Measurements from ENCODE around the gene GLIS2.

Gene GLIS2

GRCh38 chr16:4344983-4345835 is 29.3 kb downstream of the GLIS2 start (continued):
- TF ChIP-seq HOXA7 (CRISPR knock-in tag; IDR thresholded peaks at IDR 0.05; ENCODE audit: borderline replicate concordance), result no peak
- TF ChIP-seq MZF1 (tag by site-specific recombination; IDR thresholded peaks at IDR 0.05; ENCODE audit: borderline replicate concordance), result no peak
- no peak for TF ChIP-seq ZSCAN30 (tag by site-specific recombination; IDR thresholded peaks at IDR 0.05)
- TF ChIP-seq ZNF292 (tag by site-specific recombination; IDR thresholded peaks at IDR 0.05; ENCODE audit: borderline replicate concordance, low read depth), result no peak
- no peak for TF ChIP-seq ZNF837 (tag by site-specific recombination; IDR thresholded peaks at IDR 0.05)
- TF ChIP-seq ZNF366 (tag by site-specific recombination; conservative IDR thresholded peaks at IDR 0.05), result peak; percentile 64
- no peak for TF ChIP-seq ZFP37 (tag by site-specific recombination; IDR thresholded peaks at IDR 0.05)
- TF ChIP-seq ZNF18 (tag by site-specific recombination; IDR thresholded peaks at IDR 0.05), result no peak
- TF ChIP-seq ZNF16 (tag by site-specific recombination; IDR thresholded peaks at IDR 0.05; ENCODE audit: low read depth), result no peak
- 0 out of 2 replicates have a peak, but pooled peaks have one; percentile 28 for TF ChIP-seq KLF17 (tag by site-specific recombination; IDR thresholded peaks at IDR 0.05)
- no peak for TF ChIP-seq ZNF629 (tag by site-specific recombination; IDR thresholded peaks at IDR 0.05)
- TF ChIP-seq ATF2 (tag by site-specific recombination; IDR thresholded peaks at IDR 0.05; ENCODE audit: low read depth), result no peak
- no peak for TF ChIP-seq ZNF561 (tag by site-specific recombination; IDR thresholded peaks at IDR 0.05; ENCODE audit: borderline replicate concordance)
- no peak for TF ChIP-seq KLF7 (tag by site-specific recombination; IDR thresholded peaks at IDR 0.05; ENCODE audit: borderline replicate concordance)
- TF ChIP-seq ZNF174 (tag by site-specific recombination; IDR thresholded peaks at IDR 0.05), result no peak
- TF ChIP-seq ZNF621 (tag by site-specific recombination; IDR thresholded peaks at IDR 0.05), result no peak
- TF ChIP-seq ZNF398 (tag by site-specific recombination; IDR thresholded peaks at IDR 0.05), result no peak
- no peak for TF ChIP-seq ZNF521 (tag by site-specific recombination; IDR thresholded peaks at IDR 0.05)
- TF ChIP-seq ZNF549 (tag by site-specific recombination; IDR thresholded peaks at IDR 0.05), result no peak
- TF ChIP-seq ZBTB20 (tag by site-specific recombination; IDR thresholded peaks at IDR 0.05), result no peak
- no peak for TF ChIP-seq ZFP41 (tag by site-specific recombination; IDR thresholded peaks at IDR 0.05; ENCODE audit: borderline replicate concordance)
- 0 out of 2 replicates have a peak, but pooled peaks have one; percentile 6 for TF ChIP-seq SP2 (tag by site-specific recombination; IDR thresholded peaks at IDR 0.05)
- TF ChIP-seq GLI2 (tag by site-specific recombination; IDR thresholded peaks at IDR 0.05; ENCODE audit: borderline replicate concordance, low read depth), result no peak
- TF ChIP-seq ZNF510 (tag by site-specific recombination; IDR thresholded peaks at IDR 0.05; ENCODE audit: insufficient replicate concordance), result no peak
- TF ChIP-seq ZFP69B (tag by site-specific recombination; IDR thresholded peaks at IDR 0.05), result no peak
- peak; percentile 74 for TF ChIP-seq ZBTB17 (tag by site-specific recombination; IDR thresholded peaks at IDR 0.05)
- peak; percentile 64 for TF ChIP-seq IKZF3 (tag by site-specific recombination; IDR thresholded peaks at IDR 0.05)
- no peak for TF ChIP-seq ZNF423 (tag by site-specific recombination; IDR thresholded peaks at IDR 0.05)
- no peak for TF ChIP-seq ZNF239 (tag by site-specific recombination; IDR thresholded peaks at IDR 0.05)
- TF ChIP-seq ZFP3 (tag by site-specific recombination; IDR thresholded peaks at IDR 0.05; ENCODE audit: low read depth), result no peak
- TF ChIP-seq ZNF148 (tag by site-specific recombination; IDR thresholded peaks at IDR 0.05; ENCODE audit: borderline replicate concordance), result no peak
- no peak for TF ChIP-seq ZNF354C (tag by site-specific recombination; IDR thresholded peaks at IDR 0.05; ENCODE audit: borderline replicate concordance, low read depth)
